Measurements from ENCODE around the gene TCTN2.
A peak's percentile ranks its signal among the peaks of the same experiment; 100 is the strongest.

TCTN2 gene

DNA sequence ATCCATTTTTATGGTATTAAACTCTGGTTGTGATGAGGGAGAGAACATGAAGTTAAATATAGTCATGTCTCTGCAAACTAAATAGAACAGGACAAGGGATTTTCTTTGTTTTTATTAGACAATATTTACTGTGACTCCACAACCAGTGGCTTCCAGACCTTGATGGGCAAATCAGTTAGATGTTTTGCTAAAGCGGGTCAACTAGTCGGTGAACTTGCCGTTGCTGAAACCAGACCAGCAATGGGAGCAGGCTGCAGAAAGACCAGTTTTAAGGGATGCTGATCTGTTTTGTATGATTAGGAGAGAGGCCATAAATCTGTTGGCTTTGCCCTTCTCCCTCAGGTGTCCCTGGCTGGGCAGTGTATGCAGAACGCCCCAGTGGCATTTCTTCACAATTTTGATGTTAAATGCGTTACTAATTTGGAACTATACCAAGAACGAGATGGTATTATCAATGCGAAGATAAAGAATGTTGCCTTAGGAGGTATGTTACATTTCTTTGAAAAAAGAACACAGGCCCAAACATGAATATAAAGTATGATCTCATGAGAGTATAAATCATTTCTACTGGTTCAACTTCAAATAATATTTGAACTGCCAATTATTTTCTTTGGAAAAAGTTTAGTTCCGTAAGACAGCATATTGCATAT lies 19.4 kb downstream of the TCTN2 start:
- no peak for DNase-seq

- no peak for DNase-seq
Observed at GRCh38 chr12:123696207-123696606, 25.3 kb downstream of the TCTN2 start.

- DNase-seq = no peak
Observed at GRCh38 chr12:123696646-123697045, 25.7 kb downstream of the TCTN2 start.

- no peak for DNase-seq
Observed at GRCh38 chr12:123705935-123706334, 35.0 kb downstream of the TCTN2 start.

GRCh38 chr12:123707466-123707865 lies 36.6 kb downstream of the TCTN2 start:
- DNase-seq = no peak

DNA sequence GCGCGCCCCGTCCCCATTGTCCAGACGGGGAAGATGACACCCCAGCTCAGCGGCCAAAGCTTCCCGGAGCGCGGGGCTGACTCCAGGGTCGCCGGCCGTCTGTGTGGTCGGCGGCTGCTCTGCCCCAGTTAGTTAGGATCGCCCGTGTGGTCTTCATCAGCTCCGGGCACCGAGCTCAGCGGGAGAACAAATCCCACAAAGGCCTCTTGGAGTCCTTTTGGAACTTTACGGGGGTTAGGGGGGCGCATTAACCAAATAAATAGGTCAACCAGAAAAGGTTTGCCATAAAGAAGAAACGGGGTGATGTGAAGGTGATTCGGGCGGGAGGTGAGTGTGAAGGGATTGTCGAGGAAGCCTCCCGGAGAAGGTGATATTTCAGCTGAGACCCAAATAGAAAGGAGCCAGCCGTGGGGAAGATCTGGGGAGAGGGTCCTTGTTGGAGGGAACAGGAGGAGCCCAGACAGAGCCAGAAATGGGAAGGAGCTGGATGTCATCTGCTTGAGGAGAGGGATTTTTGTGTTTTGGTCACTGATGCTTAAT lies 41.9 kb downstream of the TCTN2 start:
- peak; percentile 18 for DNase-seq

- peak; percentile 10 for DNase-seq
Observed at GRCh38 chr12:123713398-123713797, 42.5 kb downstream of the TCTN2 start.

DNA sequence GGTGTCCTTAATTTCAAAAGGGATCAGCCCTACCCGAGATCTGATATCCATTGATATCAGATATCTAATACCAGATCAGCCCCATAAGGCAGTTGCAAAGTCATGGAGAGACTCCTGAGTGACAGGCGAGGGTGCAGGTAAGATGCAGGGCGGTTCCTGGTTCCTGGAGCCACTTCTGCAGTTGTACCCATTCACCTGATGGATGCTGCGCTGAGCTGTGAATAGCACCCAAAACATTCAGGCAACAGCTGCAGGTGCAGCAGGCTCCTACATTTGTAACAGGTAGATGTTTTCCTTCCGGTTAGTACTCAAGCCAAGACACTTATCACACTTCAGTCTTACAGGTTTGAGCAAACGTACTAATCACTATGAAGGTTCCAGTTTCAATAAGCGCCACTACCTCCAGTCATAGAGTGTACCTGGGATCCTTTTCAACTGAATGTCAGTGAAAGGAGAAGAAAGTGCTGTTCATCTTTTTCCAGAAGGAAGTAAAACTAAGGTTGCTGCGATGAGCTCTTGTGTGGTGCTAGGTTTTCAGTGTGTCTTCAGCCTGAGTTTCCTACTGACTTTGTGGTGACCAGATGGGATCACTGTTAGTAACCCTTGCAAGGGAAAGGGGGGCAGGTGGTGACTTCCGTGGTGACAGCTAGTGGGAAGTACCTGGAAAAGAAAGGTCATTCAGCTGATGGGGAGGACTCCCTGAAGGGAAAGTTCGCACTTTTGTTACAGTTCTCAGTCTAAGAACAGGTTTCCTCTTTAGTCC lies 43.1 kb downstream of the TCTN2 start:
- no peak for DNase-seq

DNA sequence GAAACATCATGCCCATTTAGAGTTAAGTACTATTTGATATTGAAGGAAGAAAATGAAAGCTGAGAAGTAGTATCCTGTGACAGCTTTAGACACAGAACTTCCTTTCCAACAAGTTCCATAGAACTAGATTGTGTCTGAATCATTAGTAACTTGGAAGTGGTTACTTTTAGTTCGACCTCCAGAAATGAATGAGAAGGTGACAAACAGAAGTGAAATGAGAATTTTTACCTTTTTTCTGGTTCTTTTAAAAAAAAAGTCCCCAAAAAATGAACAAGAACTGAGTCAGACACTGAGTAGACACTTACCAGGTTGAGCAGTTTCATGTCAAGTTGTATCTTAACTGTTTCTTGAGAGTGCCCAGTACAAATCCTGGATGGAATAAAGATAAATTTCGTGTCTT lies 44.3 kb downstream of the TCTN2 start:
- DNase-seq = no peak

DNA sequence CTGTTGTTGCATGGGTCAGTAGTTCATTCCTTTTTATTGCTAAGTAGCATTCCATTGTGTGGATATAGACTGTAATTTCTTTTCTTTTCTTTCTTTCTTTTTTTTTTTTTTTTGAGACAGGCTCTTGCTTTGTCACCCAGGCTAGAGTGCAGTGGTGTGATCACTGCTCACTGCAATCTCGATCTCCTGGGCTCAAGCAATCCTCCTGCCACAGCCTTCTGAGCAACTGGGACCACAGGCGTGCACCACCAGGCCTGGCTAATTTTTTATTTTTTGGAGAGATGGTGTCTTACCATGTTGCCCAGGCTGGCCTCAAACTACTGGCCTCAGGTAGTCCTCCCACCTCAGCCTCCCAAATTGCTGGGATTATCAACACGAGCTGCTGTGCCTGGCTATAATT lies 46.4 kb downstream of the TCTN2 start:
- no peak for DNase-seq

DNA sequence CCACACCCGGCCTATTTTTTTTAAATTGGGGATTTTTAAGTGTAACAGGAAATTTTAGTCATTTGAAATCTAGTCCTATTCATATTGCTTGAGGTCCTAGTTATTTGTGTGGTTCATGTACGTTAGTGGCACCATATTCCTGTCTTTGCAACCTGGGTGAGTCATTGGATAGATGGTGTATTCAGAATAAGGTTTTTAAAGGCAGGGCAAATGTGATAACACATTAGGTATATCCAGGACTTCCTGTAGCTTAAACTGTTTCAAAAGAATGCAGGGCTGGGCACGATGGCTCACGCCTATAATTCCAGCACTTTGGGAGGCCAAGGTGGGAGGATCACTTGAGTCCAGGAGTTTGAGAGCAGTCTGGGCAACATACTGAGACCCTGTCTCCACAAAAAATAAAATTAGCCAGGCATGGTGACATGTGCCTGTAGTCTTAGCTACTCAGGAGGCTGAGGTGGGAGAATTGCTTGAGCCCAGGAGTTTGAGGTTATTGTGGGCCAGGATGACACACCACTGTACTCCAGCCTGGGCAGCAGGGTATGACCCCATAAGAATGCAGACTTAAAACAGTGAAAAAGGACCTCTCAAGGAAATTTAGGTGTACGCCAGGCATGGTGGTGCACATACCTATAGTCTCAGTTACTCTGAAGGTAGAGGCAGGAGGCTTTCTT lies 49.4 kb downstream of the TCTN2 start:
- no peak for DNase-seq

DNA sequence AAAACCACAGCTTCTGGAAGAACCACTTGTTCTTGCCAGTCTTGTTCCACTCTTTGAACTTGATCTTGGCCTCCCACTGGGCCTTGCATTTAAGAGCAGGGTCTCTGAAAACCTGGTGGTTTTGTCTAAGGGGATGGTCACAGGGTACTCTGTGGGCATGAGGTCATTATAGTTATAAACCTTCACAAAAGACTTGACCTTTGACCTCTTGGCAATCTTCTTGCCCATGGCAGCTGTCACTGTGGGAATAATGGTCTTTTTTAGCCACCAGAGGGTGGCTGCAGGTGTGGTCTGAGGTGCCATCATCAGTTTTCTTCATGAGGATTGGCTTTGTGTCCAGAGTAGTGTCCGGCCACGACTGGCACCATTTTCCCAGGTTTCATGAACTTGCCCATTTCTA lies 50.3 kb downstream of the TCTN2 start:
- DNase-seq = no peak

DNA sequence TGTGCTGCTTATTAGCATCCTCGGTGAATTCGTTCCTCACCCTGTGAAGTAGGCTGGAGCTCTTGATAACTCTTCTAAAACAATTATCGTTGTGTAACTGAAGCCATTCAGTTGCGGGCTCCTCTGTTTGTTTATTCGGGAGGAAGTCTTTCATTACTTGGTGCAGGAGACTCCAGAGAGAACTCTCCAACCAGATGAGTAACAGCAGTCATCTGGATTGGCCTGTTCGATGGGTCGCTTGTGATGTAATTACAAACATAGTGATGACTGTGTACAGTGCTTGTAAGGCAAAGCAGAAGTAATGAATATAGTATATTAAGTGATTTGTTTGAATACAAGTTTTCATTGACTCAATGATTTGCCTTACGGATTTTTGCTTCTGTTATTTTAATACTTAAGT lies 52.1 kb downstream of the TCTN2 start:
- DNase-seq = no peak

DNA sequence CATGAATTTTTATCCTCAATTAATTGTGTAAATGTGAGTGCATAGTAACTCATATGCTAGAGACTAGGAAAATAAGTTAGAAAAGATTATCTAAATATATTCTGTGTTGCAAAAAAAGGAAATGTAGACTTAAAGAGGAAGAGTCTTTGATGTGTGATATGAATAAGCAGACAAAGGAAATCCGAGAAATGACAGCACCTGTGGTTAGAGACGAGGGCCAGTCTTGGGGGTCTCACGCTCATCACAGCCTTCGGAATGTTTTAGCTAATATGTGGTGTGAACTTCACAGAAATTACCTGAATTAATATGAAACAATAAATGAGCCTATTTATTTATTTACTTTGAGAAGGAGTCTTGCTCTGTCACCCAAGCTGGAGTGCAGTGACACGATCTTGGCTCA lies 52.9 kb downstream of the TCTN2 start:
- no peak for DNase-seq

DNA sequence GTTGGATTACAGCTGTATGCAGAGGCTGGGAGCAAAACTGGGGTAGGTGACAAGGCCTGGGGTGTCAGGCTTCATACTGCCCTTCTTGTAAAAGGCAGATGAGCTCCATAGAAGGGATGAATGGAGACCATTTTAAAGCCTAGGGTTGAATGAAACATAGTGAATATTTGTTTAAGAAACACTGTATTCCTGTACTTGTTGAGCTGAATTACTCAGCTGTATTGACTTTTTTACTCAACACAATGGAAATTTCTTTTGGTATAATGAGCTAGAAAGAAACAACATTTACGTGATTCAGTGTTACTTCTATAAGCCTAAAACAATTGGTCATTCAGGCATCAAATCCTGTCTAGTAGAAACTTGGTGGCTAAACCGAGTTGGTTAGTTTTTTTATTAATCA lies 55.3 kb downstream of the TCTN2 start:
- no peak for DNase-seq

DNA sequence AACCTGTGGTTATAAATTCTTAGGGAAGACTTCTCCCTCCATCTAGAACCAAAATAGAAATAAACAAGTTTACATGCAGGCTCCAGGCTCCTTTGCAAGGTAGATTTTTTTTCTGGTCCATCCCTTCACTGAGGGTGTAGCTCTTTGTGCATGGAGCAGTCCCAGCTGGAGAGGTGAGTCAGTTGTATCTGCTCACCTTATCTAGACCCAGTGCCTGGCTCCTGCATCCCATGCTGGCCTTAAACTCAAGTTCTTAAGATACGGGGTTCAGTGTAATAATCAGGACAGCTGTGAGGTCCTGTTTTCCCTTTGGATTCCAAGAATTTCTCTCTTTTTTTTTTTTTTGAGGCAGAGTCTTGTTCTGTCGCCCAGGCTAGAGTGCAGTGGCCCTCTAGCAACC lies 56.0 kb downstream of the TCTN2 start:
- no peak for DNase-seq

DNA sequence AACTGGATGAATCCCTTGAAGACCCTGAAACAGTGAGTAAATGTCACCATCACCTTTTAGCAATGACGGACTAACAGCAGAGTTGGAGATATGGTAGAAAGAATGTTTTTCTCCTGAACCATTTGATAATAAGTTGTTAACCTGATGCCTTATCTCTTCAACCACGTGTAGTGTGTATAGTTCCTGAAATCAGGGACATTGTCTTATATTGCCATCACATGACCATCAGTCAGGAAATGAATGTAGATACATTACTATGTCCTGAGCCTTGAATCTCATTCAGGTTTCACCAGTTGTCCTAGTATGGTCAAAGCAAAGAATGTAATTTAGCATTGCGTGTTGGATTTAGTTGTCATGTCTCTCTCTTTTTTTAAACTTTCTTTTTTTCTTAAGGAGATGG lies 57.0 kb downstream of the TCTN2 start:
- DNase-seq = no peak

DNA sequence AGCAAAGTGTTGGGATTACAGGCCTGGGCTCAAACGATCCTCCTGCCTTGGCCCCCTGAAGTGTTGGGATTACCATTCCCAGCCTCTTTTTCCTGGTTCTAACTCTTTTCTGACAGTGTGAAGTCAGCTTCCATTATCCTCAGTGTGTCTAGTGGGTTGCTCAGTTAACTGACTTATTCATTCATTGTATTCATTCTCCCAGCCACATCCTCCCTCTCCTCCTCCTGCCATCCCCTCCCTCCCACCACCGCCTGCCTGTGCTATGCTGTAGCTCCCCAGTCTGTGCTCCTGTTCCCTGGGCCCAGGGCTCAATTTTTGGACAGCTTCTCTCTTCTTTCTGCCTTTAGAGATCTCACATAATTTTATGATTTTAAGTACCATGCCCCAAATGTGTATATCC lies 60.7 kb downstream of the TCTN2 start:
- DNase-seq = no peak

DNA sequence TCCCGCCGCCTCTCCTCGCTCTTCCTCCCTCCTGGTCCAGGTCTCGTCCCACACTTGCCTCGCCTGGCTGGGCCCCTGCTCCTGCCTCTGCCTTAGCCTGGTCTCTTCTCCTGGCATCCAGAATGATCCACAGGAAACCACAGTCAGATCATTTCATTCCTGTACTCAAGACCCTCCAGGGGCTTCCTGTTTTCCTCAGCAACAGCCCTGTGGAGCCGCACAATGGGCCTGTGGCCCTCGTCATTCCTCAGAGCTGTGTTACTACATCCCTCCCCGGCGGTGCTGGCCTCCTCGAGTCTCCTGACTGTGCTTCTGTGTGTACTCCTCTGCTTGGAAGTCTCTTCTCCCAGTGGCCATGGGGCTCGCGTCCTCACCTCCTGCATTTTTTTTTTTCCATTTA lies 61.3 kb downstream of the TCTN2 start:
- DNase-seq = no peak

DNA sequence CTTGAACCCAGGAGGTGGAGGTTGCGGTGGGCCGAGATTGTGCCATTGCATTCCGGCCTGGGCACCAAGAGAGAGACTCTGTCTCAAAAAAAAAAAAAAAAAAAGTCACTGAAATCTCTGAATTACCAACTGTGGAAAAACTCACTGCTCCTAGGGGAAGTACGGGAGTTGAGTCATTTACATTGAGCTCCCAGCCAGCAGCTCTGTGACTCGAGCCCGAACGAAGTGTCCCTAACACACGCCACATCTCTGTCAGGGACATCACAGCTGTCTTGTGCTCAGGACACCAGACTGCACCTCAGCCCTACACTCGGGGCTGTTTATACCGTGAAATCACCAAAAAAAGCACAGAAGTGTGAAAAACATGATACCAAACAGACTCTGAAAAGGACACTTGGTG lies 62.3 kb downstream of the TCTN2 start:
- DNase-seq = no peak

DNA sequence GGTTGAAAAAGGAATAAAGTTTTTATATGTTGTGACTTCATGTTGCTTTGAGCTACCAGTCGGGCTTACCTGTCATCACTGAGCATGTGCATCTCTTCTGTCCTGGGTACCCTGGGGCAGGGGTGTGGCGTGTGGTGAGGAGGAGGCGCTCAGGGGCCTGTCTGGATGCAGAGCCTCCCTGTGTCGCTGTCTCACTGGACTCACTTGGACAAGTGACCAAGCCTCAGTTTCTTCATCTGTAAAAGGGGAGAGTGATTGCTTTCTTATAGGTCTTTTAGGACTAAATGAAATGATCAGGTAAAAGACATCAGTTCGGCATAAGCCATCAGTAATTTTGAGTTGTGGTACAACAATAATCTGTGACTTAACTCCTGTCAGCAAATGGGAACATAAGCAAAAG lies 63.4 kb downstream of the TCTN2 start:
- no peak for DNase-seq

DNA sequence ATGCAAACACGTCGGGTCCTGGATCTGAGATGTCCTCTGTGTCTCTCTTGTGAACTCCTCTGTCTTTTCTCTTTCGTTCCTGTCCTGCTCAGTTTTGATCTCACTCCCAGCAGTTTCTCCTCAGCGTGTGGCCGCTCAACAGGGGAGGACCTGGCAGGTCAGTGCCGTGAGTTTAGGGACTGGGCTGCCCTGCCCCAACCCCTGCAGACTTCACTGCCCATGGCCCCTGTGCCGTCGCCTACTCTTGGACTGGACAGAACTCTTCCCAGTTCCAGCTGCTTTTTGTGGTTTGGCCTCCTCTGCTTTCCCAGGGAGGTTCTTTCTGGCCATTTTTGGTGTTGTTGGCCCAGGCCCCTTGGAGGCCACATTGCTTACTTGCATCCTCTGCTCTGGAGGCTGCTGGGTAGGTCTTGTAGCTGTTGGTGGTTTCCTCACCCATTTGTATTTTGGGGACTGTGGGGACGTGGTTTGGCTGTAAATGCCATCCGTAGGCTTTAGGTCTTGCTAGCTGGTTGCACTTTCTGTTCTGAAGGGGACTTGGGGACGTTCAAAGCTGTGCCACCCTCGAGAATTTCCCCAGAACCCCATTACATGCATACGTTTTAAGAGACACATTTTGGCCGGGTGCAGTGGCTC lies 71.1 kb downstream of the TCTN2 start:
- no peak for DNase-seq

DNA sequence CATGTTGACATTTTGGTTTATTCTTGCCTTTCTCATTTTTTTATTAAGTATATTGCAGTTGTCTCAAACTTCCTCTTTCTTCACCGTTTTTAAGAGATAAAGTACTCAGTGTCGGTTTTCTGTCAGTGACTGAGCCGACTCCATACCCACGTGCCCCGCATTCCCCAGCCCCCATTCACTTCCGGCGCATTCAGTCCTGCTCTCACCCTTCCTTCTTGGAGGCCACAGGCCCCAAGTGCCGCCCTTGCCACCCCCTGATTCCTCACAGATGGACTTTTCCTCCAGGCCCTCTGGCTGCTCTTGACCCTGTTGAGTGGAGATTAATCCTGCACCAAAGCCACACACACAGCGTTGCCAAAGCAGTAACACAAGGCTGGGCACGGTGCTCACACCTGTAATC lies 72.1 kb downstream of the TCTN2 start:
- DNase-seq = no peak

- DNase-seq = no peak
Observed at GRCh38 chr12:123744836-123745235, 73.9 kb downstream of the TCTN2 start.

Data from EL (cell line).